Chondrocyte (in vitro differentiated cells): ENCODE results near the gene C3orf52. TPM values are rescaled to one million over a fixed set of nuclear protein-coding genes. Genes with fewer than 3 reads are reported as not detected.
"Not testable (repeated sequence)": the region's sequence is repeated elsewhere in the genome, so short reads cannot be mapped to it uniquely, and the experiment has no call there.

Experiments used
- DNase-seq: peaks from one replicate; pipeline ENCODE4 v3.0.0; 2021; ENCODE audit warnings: mixed read lengths, low spot score
- H3K27ac Mint-ChIP-seq: one replicate; pipeline ENCODE4 v1.8.0; 2021; ENCODE audit warnings: mild to moderate bottlenecking, moderate library complexity, mixed read lengths; ENCODE audit not compliant: unreplicated experiment
- H3K27me3 Mint-ChIP-seq: 2 replicates; pipeline ENCODE4 v1.8.0; 2021; ENCODE audit warnings: low read depth, mixed read lengths
- H3K36me3 Mint-ChIP-seq: 2 replicates; pipeline ENCODE4 v1.8.0; 2021; ENCODE audit warnings: low read depth, mixed read lengths
- H3K4me1 Mint-ChIP-seq: 2 replicates; pipeline ENCODE4 v1.8.0; 2021; ENCODE audit warnings: low read depth, mild to moderate bottlenecking, mixed read lengths
- H3K4me3 Mint-ChIP-seq: one replicate; pipeline ENCODE4 v1.8.0; 2021; ENCODE audit warnings: mild to moderate bottlenecking, moderate library complexity, mixed read lengths; ENCODE audit not compliant: unreplicated experiment
- H3K9me3 Mint-ChIP-seq: 2 replicates; pipeline ENCODE4 v1.8.0; 2021; ENCODE audit warnings: low read depth, mixed read lengths
- CTCF ChIP-seq: fragments of 200-600 bp; sonication (generic); IDR thresholded peaks from 2 replicates; pipeline ENCODE4 v1.5.0; 2021; ENCODE audit warnings: antibody characterized with exemption, mild to moderate bottlenecking, moderate library complexity
- total RNA-seq: library from RNA; stranded (reverse); gene quantifications from 3 replicates; pipeline ENCODE4 v1.2.1, GENCODE V29; 2021

C3orf52 gene
- total RNA-seq, 1 donor from 2014 or later: 4.3 TPM

GRCh38 chr3:112056451-112056929, 29.7 kb upstream of the C3orf52 start:
- no peak for DNase-seq
- TF ChIP-seq CTCF: no peak
- H3K27me3 Mint-ChIP-seq: no peaks in the 10 kb centered on the region
- no peak overlapping the region for H3K4me3 Mint-ChIP-seq
- H3K27ac Mint-ChIP-seq: no peak overlapping the region
- no peaks in the 10 kb centered on the region for H3K9me3 Mint-ChIP-seq
- H3K4me1 Mint-ChIP-seq: peaks cover 20% of the 10 kb centered on the region
- H3K36me3 Mint-ChIP-seq: no peaks in the 10 kb centered on the region

- Mint-ChIP-seq H3K27ac (no peak overlapping the region), H3K9me3 (no peaks in the 10 kb centered on the region), H3K4me3 (no peak overlapping the region), H3K27me3 (no peaks in the 10 kb centered on the region), H3K4me1 (peaks cover 24% of the 10 kb centered on the region), H3K36me3 (no peaks in the 10 kb centered on the region)
- no peak for TF ChIP-seq CTCF
- no peak for DNase-seq
These were observed 26.7 kb upstream of the C3orf52 start for GRCh38 chr3:112059497-112059896.

GRCh38 chr3:112061152-112061551, 25.0 kb upstream of the C3orf52 start:
- Mint-ChIP-seq H3K27me3 (no peaks in the 10 kb centered on the region), H3K9me3 (no peaks in the 10 kb centered on the region), H3K27ac (peak overlapping the region; percentile 85), H3K36me3 (no peaks in the 10 kb centered on the region), H3K4me3 (no peak overlapping the region), H3K4me1 (peaks cover 24% of the 10 kb centered on the region)
- DNase-seq: no peak
- no peak for TF ChIP-seq CTCF

- not testable (repeated sequence) for H3K36me3 Mint-ChIP-seq, H3K9me3 Mint-ChIP-seq, H3K4me3 Mint-ChIP-seq, DNase-seq, H3K27ac Mint-ChIP-seq, H3K27me3 Mint-ChIP-seq
- H3K4me1 Mint-ChIP-seq: peaks cover 19% of the 10 kb centered on the region
These were observed 13.7 kb upstream of the C3orf52 start for GRCh38 chr3:112072387-112073060.

GRCh38 chr3:112074006-112074405, 12.2 kb upstream of the C3orf52 start:
- TF ChIP-seq CTCF: no peak
- Mint-ChIP-seq H3K27ac (no peak overlapping the region), H3K4me3 (no peak overlapping the region), H3K36me3 (peaks cover 4% of the 10 kb centered on the region), H3K27me3 (peaks cover 7% of the 10 kb centered on the region), H3K4me1 (peaks cover 19% of the 10 kb centered on the region), H3K9me3 (peaks cover 5% of the 10 kb centered on the region)
- DNase-seq: no peak
